Neural cell (in vitro differentiated cells): Measurements from ENCODE around the gene RAB40B.

ENCODE experiments used
- EP300 ChIP-seq: fragments of 450-650 bp; conservative IDR thresholded peaks from 2 replicates; pipeline ENCODE4 v1.6.1; 2014; ENCODE audit warnings: antibody characterized with exemption, mild to moderate bottlenecking, moderate library complexity; ENCODE audit not compliant: poor library complexity, severe bottlenecking
- EZH2 ChIP-seq: fragments of 200-600, 300-800 bp; shearing (Covaris generic), sonication (generic); IDR thresholded peaks from 2 replicates; pipeline ENCODE4 v1.6.1; 2014; ENCODE audit warnings: antibody characterized with exemption, low read length, borderline replicate concordance, mild to moderate bottlenecking; ENCODE audit not compliant: insufficient read depth, poor library complexity, severe bottlenecking
- MXI1 ChIP-seq: fragments of 450-650 bp; conservative IDR thresholded peaks from 2 replicates; pipeline ENCODE4 v1.6.1; 2014; ENCODE audit warnings: antibody characterized with exemption, mild to moderate bottlenecking; ENCODE audit not compliant: poor library complexity, severe bottlenecking
- POLR2AphosphoS5 ChIP-seq: IDR thresholded peaks from 2 replicates; pipeline ENCODE4 v1.6.1; 2012
- TAF1 ChIP-seq: IDR thresholded peaks from 2 replicates; pipeline ENCODE4 v1.6.1; 2012; ENCODE audit warnings: low read depth
- TF ChIP-seq, protein P1 (sequence below): fragments of 450-650 bp; IDR thresholded peaks from 2 replicates; pipeline ENCODE4 v1.5.1; 2014; ENCODE audit warnings: antibody characterized with exemption, mild to moderate bottlenecking, moderate library complexity; ENCODE audit not compliant: poor library complexity, severe bottlenecking

DNA sequence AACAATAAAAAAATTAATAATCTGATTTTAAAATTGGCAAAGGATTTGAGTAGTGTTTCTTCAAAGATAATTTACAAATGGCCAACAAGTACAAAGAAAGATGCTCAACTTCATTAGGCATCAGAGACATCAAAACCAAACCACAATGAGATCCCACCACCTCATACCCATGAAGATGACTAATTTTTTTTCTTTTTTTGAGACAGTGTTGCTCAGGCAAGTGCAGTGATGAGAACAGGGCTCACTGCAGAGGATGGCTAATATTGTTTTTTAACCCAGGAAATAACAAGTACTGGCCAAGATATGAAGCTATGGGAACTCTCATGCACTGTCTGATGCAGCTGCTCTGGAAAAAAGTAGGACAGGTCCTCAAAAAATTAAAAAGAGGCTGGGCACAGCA lies 65.2 kb downstream of the RAB40B start:
- TF ChIP-seq POLR2AphosphoS5 (no peak), EZH2 (no peak), TAF1 (no peak), EP300 (no peak), MXI1 (no peak)
- TF ChIP-seq, protein P1, sequence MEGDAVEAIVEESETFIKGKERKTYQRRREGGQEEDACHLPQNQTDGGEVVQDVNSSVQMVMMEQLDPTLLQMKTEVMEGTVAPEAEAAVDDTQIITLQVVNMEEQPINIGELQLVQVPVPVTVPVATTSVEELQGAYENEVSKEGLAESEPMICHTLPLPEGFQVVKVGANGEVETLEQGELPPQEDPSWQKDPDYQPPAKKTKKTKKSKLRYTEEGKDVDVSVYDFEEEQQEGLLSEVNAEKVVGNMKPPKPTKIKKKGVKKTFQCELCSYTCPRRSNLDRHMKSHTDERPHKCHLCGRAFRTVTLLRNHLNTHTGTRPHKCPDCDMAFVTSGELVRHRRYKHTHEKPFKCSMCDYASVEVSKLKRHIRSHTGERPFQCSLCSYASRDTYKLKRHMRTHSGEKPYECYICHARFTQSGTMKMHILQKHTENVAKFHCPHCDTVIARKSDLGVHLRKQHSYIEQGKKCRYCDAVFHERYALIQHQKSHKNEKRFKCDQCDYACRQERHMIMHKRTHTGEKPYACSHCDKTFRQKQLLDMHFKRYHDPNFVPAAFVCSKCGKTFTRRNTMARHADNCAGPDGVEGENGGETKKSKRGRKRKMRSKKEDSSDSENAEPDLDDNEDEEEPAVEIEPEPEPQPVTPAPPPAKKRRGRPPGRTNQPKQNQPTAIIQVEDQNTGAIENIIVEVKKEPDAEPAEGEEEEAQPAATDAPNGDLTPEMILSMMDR = no peak
